Measurements from ENCODE around the gene LTF.
"Not testable (repeated sequence)": the region's sequence is repeated elsewhere in the genome, so short reads cannot be mapped to it uniquely, and the experiment has no call there.

Gene LTF

DNA sequence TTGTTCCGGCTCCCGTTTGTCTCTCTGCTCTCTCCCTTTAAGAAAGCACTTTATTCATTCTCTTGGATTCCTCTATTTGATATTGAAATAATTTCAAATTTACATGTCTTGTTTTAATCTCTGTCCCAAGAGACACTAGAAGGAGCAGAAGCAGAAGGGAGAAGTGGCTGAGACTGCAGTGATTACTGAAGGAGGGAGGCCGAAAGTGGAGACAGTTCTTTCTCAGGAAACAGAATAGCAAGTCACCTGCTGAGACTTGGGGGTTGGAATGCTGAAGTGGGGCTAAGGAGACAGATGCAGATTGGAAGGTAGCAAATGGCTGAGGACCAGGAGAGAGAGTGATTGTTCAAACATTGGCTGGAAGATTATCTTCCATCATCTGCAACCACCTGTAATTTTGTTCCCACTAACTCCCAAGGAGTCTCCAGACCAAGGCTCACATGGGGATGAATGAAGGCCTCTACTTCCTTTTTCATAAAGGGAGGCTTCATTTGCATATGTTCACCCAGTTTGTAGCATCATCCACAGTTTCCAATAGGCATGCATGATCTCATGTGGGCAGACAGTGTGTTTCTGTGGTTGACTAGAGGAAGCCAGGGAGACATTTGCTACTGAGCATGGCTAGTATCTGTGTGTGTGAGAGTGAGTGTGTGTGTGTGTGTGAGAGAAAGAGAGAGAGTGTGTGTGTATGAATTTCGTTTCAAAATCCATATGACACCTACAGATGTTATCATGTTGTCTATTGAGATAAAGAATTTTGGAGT is 24.0 kb downstream of the LTF start:
- no peak for DNase-seq (ENCODE audit: low read depth)

DNA sequence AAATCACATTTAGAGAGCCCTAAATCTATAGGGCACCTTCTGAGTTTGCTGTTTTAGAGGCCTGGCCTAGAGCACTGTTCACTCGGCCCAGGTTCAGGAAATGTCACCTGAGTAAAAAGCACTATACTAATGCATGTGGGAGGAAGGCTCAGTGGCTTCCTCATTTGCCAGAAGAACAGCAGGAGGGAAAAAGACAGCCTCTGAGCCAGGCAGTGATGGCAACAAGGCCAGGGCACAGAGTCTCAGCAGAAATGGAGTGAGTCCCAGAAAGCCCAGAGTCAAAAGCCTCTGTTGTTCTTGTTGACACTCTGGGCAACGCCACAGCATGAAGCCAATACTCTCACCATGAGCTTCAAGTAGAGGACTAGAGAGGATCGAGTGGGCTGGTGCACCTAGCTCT is 25.9 kb downstream of the LTF start:
- no peak for DNase-seq (ENCODE audit: low read depth)

DNA sequence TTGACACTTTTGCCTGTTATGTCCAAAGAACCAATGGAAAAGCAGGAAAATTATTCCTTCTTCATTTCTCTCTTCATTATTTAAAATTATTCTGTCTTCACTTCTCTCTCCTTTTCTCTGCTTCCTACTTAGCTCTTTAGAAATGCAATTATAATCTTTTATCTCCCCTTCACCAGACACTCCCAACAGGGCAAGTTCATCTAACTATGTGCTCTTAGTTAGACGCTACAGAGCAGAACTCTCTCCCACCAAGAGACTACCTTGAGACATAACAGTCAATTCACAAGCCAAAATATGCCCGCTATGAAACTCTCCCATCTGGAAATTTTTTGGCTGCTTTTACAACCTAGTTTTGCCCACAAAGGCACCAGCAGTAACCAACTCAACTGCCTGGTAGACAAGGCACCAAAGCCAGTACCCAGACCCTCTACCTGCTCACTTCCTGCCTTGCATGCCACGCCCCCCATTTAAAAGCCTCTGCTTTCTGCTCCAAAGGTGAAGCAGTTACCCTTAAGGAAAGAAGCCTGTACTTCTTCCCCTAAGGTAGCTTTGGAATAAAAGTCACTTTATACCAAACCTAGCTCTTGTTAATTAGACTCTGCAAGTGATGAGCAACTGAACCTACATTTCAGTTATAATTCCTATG is 29.5 kb downstream of the LTF start:
- DNase-seq (ENCODE audit: low read depth), result no peak

DNA sequence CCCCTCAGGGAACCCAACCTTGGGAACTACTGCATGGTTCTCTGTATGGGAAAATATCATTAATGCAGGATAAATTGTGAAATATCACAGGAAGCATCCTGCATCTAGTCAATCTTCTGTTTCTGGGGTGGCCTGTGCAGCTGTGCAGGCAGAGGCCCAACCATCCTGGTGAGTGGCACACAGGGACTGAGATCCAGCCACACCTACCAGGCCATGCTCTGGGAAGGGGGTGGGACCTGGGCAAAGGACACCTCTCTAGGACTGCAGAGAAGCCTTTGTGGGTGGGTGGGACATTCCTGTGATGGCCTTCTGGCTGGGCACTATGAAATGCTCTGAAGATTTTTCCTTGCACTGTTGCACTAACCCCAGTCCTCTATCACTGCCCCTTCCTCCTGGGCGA is 30.9 kb downstream of the LTF start:
- DNase-seq (ENCODE audit: low read depth), result no peak

DNA sequence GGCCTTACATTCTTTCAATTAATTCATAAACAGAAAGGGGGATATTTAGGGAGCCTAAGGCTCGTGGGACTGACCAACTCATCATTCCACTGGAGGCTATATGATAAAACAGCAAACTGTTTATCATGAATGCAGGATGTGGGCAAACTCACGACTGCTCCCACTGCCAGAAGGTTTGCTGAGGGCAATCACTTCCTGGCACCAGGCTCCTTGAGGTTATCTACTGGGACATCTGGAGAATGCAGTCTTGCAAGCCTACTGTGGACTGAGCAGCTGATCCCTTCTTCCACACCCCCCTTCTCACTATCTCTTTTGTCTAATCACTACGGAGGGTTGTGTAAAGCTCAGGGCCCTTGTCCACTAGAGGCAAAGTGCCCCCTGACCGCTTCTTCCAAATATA is 31.6 kb downstream of the LTF start:
- not testable (repeated sequence) for DNase-seq (ENCODE audit: low read depth)

DNA sequence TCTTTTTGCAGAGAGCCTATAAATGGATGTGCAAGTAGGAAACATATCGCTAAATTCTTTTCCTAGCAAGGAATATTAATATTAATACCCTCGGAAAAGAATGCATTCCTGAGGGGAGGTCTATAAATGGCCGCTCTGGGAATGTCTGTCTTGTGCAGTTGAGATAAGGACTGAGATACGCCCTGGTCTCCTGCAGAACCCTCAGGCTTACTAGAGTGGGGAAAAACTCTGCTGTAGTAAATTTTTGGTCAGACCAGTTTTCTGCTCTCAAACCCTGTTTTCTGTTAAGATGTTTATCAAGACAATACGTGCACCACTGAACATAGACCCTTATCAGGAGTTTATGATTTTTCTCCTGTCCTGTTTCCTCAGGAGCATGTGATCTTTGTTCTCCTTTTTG is 32.8 kb downstream of the LTF start:
- DNase-seq (ENCODE audit: low read depth), result not testable (repeated sequence)

DNA sequence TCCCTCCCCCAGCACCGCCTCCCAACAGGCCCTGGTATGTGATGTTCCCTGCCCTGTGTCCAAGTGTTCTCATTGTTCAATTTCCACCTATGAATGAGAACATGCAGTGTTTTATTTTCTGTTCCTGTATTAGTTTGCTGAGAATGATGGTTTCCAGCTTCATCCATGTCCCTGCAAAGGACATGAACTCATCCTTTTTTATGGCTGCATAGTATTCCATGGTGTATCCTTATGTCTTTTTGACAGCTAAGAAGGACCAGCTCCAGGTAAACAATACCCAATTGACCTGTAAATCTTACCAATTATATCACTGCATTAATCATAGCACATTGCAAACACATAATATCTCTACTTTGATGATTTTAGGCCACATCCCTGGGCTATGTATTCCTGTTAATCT is 33.8 kb downstream of the LTF start:
- DNase-seq (ENCODE audit: low read depth), result not testable (repeated sequence)

DNA sequence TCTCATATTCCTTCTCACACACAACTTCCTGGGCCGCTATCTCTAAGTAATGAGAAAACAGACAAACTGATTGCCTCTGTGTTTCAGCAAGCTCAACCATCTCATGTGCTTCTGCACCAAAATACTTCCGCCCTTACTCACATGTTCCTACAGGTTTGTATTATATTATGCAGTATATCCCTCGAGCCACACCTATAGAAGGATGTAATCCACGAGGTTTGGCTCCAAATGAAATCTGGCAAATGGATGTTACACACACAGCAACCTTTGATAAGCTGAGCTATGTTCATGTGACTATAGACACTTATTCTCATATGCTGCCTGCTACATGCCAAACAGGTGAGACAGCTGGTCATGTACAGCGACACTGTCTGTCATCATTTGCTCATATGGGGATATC is 35.0 kb downstream of the LTF start:
- no peak for DNase-seq (ENCODE audit: low read depth)

DNA sequence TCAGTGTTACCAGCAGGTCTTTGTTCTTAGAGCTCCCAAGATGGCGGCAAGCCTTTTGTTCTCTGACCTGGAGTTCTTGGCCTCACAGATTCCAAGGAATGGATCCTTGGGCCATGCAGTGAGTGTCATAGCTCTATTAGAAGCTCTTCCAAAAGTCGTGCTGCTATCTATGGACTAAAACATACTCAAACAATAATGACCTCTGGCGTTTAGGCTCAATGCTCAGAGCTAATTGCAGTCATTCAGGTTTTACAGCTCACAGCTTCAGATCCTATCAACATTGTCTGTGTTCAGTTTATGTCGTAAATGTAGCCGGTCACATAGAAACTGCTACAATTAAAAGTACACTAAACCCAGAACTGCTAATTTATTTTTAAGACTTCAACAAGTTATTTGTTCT is 35.5 kb downstream of the LTF start:
- DNase-seq (ENCODE audit: low read depth), result no peak

DNA sequence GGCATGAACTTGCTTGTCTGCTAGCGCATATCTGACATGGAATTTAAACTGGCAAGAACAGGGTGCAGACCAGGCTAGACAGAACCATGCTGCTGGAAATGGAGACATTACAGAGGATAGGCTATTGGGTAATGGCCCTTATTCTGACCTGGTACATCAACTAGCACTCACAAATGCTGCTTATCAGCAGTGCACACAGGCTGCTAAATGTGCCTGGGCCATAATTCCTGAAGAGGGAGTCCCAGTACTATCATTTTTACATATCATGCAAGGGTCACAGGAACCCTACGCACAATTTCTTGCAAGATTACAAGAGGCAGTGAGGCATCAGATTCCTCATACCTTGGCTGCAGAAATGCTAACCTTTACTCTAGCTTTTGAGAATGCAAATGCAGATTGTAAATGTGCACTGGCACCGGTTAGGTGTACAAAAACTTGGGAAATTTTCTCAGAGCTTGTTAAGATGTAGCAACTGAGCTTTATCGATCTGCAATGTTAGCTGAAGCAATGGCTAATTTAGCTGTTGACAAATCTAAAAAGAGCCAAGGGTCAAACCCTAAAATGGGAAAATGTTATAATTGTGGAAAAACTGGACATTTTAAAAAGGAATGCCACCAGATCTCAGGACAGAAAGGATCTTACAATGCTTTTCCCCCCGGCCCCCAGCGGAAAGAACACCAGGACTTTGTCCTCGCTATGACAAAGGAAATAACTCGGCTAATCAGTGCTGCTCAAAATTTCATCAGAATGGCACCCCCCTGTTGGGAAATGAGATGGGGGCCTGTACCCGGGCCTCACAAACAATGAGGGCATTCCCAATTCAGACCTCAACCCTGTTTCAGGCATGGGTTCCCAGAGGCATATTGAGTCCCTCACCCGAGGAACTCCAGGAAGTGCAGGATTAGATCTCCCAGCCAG is 36.5 kb downstream of the LTF start:
- DNase-seq (ENCODE audit: low read depth), result no peak

DNA sequence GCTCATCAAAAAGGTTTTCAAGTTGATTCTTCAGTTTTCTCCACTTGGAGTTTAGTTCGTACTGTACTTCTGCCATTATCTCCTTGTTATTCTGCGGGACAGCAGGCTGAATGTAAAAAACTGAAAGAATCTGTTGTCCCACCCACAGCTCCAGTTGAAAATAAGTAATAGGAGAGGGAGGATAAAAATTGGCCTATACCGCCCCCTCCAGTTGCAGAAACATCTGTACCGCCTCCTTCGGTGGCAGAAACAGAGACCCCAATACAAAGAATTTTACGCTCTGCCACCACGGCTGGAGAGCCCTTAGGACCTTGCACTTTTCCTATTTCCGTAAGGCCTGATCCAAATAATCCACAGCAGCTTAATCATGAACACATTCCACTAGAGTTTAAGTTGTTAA is 37.3 kb downstream of the LTF start:
- DNase-seq (ENCODE audit: low read depth), result not testable (repeated sequence)

DNA sequence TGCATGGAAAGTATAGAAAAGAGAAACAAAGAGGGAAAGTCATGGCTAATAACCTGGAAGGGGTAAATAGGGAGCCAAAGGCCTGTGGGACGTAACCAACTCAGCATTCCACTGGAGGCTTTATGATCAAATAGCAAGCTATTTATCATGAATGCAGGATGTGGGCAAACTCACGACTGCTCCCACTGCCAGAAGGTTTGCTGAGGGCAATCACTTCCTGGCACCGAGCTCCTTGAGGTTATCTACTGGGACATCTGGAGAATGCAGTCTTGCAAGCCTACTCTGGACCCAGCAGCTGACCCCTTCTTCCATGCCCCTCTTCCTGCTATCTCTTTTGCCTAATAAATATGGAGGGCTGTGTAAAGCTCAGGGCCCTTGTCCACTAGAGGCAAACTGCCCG is 38.2 kb downstream of the LTF start:
- not testable (repeated sequence) for DNase-seq (ENCODE audit: low read depth)

DNA sequence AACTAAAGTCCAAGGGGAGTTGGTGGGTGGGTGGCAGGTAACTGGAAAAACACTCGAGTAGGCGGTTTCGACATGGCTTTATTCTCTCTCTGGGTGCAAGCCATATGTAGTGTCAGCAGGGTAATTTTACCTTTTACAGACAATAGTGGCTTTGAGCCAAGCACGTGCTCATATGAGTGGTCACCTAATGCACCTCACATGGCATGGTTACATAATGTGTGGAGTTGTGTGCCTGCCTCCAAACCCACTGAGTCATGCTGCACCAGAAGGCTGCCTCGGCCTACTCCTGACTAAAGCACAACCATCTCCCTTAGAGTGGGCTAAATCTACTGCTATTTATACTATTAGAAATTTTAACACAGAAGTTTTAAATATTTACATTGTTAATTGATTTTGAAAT is 41.1 kb downstream of the LTF start:
- no peak for DNase-seq (ENCODE audit: low read depth)

DNA sequence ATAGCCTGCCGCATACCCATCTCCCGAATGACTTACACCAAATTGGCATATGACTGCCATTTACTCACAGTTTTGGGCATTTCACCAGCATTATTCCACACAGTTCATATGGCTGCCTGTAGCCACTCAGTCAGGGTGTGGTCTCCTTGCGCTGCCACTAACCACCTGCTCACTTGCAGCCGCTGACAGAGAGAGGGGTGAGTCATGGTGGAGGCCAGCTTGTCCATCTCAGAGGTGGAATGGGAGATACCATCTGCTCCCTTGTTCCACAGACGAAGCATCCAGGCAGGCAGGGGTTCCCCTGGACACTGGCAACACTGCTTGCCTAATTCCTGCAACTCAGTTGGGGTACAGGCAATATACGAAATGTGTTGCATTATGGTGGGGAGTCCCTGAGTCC is 42.1 kb downstream of the LTF start:
- DNase-seq (ENCODE audit: low read depth), result no peak

DNA sequence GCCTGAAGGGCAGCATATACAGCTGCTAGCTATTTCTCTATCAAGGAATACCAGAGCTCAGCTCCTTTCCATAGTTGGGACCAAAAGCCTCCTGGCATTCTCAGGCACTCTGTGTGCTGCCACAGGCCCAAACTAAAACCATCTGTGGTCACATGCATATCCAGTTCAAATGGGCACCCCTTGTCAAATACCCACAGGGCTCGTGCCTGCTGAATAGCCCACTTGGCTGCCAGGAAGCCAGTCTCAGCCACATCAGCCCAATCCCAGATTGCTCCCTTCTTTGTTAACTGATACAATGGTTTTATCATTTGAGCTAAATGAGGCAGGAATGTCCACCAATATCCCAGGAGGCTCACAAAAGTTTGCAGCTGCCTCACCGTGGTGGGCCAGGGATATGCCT is 43.8 kb downstream of the LTF start:
- no peak for DNase-seq (ENCODE audit: low read depth)

DNA sequence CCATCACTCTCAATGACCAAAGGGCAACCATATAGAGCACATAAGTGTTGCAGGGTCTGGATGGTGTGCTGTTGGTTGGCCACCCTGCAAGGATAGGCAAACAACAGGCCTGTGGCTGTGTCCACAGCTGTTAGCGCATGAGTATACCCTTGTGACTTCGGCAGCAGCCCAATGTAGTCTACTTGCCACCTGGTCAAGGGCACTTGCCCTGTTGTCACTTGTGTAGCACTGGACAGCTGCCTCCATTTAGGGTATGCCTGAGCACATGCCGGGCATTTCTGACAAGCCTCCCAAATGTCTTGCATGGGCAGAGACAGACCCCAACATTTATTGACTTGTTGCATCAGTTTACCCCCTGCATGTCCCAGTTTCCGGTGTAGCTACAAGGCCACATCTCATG is 44.9 kb downstream of the LTF start:
- no peak for DNase-seq (ENCODE audit: low read depth)

DNA sequence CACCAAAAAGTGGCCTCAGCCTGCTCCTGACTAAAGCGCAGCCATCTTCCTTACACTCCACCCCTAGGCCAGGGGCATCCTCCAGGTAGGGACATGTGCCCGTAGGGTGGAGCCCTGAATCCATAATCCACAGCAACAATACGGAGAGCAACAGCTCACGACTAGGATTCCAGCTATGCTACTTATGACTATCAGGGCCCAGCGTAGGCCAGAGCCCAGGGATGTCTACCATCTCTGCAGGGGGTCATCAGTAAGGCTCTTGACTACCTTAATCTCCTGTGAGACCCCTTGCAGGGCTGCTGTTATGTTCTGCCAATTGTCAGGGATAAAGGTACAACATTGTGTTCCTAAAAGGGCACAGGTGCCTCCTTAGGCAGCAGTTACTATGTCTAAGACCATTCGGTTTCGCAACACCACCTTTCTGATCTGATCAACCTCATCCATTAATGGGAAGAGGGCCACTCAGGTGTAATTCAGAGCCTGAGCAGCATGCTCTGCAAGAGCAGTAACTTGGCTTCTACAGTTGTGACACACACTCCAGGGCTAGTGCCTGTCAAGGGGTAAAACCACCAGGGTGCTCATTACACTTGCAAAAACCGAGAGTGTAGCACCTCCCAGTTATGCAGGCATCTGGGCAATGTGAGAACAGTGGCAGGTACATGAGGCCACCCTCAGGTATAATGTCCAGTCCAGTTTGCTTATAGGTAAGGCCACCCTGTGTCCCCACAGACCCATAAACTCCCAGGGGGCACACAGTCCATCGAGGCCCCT is 46.7 kb downstream of the LTF start:
- DNase-seq (ENCODE audit: low read depth), result no peak

DNA sequence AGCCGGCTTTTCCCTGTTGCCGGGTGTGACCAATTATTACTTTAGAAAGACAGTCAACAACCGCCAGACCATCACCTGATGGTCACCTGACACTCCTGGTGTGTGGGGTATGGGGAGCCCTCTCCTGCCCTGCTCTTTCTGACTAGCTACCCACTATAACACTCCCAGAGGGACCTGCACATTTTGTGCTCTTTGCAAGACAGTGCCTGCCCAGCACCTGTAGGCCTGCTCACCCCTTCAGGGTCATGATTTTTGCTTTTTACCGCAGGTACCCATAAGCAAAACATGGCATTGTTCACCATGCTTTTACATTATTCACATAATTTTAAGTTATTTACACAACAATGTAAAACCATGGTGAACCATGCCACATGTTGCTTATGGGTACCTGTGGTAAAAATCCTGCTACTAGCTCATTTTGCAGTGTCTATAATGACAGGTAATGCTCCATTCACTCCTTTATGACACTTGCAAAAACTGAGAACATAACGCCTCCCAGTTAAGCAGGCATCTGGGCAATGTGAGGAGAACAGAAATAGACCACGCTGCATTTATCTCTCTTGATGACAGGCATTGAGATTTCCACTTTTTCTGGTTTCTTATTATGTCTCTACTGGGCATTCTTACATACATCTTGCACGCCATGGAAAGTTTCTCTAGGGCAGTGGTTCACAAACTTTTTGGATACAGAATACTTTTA is 47.7 kb downstream of the LTF start:
- DNase-seq (ENCODE audit: low read depth), result no peak

DNA sequence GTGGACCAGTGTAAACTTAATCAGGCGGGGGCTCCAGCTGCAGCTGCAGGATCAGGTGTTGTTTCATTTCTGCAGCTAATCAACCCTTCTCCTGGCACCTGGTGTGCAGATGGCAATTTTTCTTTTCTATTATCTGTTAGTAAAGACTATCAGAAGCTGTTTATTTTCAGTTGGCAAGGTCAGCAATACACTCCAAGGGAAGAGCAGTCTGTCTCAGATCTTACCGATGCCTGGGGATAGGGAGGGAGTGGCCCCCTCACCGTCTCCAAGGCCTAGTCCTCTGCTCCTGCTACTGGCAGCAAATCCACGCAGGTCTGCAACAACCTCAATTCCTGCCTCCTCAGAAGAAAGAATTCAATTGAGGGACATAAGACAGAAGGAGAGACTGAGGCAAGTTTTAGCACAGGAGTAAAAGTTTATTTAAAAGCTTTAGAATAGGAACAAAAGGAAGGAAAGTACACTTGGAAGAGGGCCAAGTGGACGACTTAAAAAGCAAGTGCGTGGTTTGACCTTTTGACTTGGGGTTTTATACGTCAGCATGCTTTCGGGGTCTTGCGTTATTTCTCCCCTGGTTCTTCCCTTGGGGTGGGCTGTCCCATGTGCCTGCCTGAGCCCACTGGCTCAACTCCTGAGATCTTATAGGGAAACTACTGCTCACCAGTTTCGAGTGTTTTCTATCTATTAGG is 48.4 kb downstream of the LTF start:
- DNase-seq (ENCODE audit: low read depth), result no peak

DNA sequence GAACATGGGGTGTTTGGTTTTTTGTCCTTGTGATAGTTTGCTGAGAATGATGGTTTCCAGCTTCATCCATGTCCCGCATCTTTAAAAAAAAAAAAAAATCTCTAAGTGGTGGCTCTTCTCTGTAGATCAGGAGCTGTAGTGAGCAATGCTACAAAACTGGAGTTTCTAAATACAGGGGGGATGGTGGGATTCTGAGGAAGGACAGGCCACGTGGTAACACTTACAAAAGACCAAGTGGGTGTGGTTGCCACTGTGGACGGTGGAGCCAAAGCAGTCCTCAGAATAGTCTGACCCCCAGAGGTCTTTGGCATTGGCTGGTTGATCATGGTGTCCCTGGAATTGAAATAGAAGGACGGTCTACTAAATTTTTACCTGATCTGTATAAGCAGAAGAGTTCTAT is 50.0 kb downstream of the LTF start:
- DNase-seq (ENCODE audit: low read depth), result no peak

DNA sequence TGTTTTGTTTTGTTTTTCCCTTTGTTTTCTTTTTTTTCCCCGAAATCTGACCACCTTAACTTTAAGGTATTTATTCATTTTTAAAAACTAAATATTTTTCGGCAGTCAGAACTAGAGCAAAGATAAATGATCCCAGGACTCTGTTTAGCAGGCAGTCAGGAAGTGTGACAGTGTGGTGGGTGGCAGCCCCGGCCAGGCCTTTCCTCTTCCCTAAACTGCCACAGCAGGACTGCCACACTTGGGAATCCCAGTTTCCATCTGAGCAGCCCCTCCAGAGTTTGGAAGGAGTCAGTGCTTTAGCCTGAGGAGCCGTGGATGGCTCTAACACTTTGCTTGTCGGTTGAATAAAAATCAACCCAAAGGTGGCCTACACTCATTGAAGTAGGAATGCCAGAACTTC is 50.8 kb downstream of the LTF start:
- DNase-seq (ENCODE audit: low read depth), result no peak

All from activated T-cell treated with anti-CD3 and anti-CD28 coated beads for 1 hour (primary cell).